Esophagus squamous epithelium (tissue), 5 donors: ENCODE data around the gene SNTB2. TPM values are rescaled to one million over a fixed set of nuclear protein-coding genes. Genes with fewer than 3 reads are reported as not detected.

ENCODE experiments used
- DNase-seq: peaks from one replicate; lab custom pipeline; 2025; lab: John Stamatoyannopoulos, UW
- H3K27ac ChIP-seq, 4 donors: fragments of 200-600 bp; sonication (generic); one replicate each; pipeline ENCODE4 v1.5.1; 2016 to 2019; ENCODE audit warnings: mild to moderate bottlenecking in 1 of 4
- H3K27me3 ChIP-seq, 4 donors: fragments of 200-600 bp; sonication (generic); 1 replicate in 3 of 4; 2 replicates in 1 of 4; pipeline versions ENCODE4 v1.5.1 to v1.6.0; 2017 to 2021; ENCODE audit warnings: antibody characterized with exemption in 1 of 4
- H3K36me3 ChIP-seq, 3 donors: fragments of 200-600 bp; sonication (generic); one replicate each; pipeline ENCODE4 v1.5.1; 2016 to 2019
- H3K4me1 ChIP-seq, 3 donors: fragments of 200-600 bp; sonication (generic); one replicate each; pipeline ENCODE4 v1.5.1; 2017 to 2019
- H3K4me3 ChIP-seq, 4 donors: fragments of 200-600 bp; sonication (generic); 1 replicate in 3 of 4; 2 replicates in 1 of 4; pipeline ENCODE4 v1.5.1; 2016 to 2019; ENCODE audit warnings: mild to moderate bottlenecking in 2 of 4, moderate library complexity in 1 of 4
- H3K9me3 ChIP-seq, 3 donors: fragments of 200-600 bp; sonication (generic); one replicate each; pipeline ENCODE4 v1.5.1; 2016 to 2019
- CTCF ChIP-seq, 6 experiments: fragments of 450-650 bp in 4 of 6; fragments of 200-600 bp in 2 of 6; sonication (generic) in 2 of 6; IDR thresholded peaks; one replicate each; pipeline ENCODE4 v1.5.1; 2016 to 2019; ENCODE audit warnings: antibody characterized with exemption in 6 of 6, mild to moderate bottlenecking in 4 of 6, moderate library complexity in 4 of 6
- POLR2A ChIP-seq, 4 donors: fragments of 450-650 bp; IDR thresholded peaks; one replicate each; pipeline ENCODE4 v1.6.1; 2017; ENCODE audit warnings: antibody characterized with exemption in 4 of 4, mild to moderate bottlenecking in 4 of 4, moderate library complexity in 3 of 4
- WGBS, 2 donors: methylation state at CpG; one replicate each; pipeline ENCODE4 v1.1.5; 2018; 5-methylcytosine and 5-hydroxymethylcytosine counted together
- intact Hi-C: fragments of 100-400 bp; cut with DNase I; formaldehyde crosslinking; loops from one replicate; pipeline ENCODE4 v1.15.0; 2022
- total RNA-seq, 4 donors: library from RNA; depleted of rRNA; stranded (reverse); fragments of >200 nt; gene quantifications; one replicate each; pipeline ENCODE4 v1.1.0, GENCODE V29; 2016
- donor health status: DM: yes; HTN: yes; CAD: no.

The SNTB2 gene
- total RNA-seq, 4 donors from 2014 or later, result 25.5 to 49.6 (median 25.9) TPM

DNA sequence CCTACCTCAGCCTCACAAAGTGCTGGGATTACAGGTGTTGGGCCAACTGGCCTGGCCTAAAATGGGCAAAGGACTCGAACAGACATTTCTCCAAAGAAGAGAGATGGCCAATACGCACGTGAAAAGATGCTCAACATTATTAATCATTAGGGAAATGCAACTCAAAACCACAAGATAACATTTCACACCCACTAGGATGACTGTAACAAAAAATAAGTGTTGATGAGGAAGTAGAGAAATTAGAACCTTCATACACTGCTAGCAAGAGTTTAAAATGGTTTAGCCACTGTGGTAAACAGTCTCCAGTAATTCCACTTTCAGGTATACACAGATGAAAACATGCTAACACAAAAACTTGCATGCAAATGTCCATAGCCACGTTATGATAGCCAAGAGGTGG is 159.0 kb downstream of the SNTB2 start:
- no peak for TF ChIP-seq POLR2A (IDR thresholded peaks at IDR 0.05)
- no peak for TF ChIP-seq CTCF (IDR thresholded peaks at IDR 0.05)
- intact Hi-C loops, result no loop called here
- H3K27me3 ChIP-seq, result no peaks in the 10 kb centered on the region
- 47 to 74% methylated on average over 4 of the region's 4 CpGs for WGBS, 2 donors
- peaks cover under 1 to 11% (median 2%) of the 10 kb centered on the region in 3 donors for H3K4me1 ChIP-seq
- DNase-seq, result no peak
- H3K27ac ChIP-seq, result no peak overlapping the region
- H3K9me3 ChIP-seq, result no peaks in the 10 kb centered on the region
- peaks cover 0 to 64% (median 5%) of the 10 kb centered on the region in 3 donors for H3K36me3 ChIP-seq
- no peak overlapping the region for H3K4me3 ChIP-seq

DNA sequence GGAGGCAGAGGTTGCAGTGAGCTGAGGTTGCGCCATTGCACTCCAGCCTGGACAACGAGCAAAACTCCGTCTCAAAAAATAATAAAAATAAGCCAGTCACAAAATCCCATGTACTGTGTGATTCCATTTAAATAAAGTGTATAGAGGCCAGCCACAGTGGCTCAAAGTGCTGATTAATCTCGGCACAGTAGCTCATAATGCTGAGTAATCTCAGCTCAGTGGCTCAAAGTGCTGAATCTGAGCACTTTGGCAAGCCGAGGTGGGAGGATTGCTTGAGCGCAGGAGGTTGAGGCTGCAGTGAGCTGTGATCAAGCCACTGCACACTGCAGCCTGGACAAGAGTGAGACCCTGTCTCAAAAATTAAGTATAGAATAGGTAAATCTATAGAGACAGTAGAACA is 159.7 kb downstream of the SNTB2 start:
- Histone ChIP-seq H3K36me3 (peaks cover 0 to 65% (median 5%) of the 10 kb centered on the region in 3 donors), H3K4me1 (peaks cover 0 to 4% (median 0%) of the 10 kb centered on the region in 3 donors), H3K27ac (no peak overlapping the region), H3K27me3 (no peaks in the 10 kb centered on the region), H3K9me3 (no peaks in the 10 kb centered on the region), H3K4me3 (no peak overlapping the region)
- intact Hi-C loops, result no loop called here
- WGBS, 2 donors, result 88 to 89% methylated on average over 6 of the region's 6 CpGs
- TF ChIP-seq POLR2A (IDR thresholded peaks at IDR 0.05) (no peak), CTCF (IDR thresholded peaks at IDR 0.05) (no peak)
- DNase-seq, result no peak

DNA sequence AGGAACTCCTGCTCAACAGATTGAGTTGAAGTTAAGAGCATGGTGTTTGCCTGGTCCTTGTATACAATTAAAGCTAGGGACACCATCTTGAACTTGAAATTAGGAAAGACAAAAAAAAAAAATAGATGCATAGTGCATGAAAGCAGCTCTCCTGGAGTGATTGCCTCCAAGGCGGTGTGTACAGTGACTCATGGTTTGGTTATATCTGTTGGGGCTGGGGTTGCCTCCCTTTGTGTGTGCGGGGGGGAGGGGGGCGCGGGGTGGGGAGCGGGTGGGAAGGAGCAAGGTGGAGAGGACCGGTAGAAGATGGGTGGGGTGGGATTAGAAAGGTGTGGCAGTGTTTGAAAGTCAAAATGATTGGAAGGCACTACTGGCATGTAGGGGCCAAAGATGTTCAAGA is 161.3 kb downstream of the SNTB2 start:
- Histone ChIP-seq H3K27me3 (no peaks in the 10 kb centered on the region), H3K36me3 (peaks cover 0 to 64% (median 0%) of the 10 kb centered on the region in 3 donors), H3K4me3 (no peak overlapping the region), H3K4me1 (no peaks in the 10 kb centered on the region), H3K27ac (no peak overlapping the region), H3K9me3 (no peaks in the 10 kb centered on the region)
- intact Hi-C loops, result no loop called here
- no peak for DNase-seq
- no peak for TF ChIP-seq CTCF (IDR thresholded peaks at IDR 0.05)
- no peak for TF ChIP-seq POLR2A (IDR thresholded peaks at IDR 0.05)
- WGBS, 2 donors, result 85 to 88% methylated on average over 3 to 4 of the region's 6 CpGs

GRCh38 chr16:69349536-69349935 is 162.6 kb downstream of the SNTB2 start:
- no peak overlapping the region for H3K27ac ChIP-seq
- peaks cover 0 to 60% (median 0%) of the 10 kb centered on the region in 3 donors for H3K36me3 ChIP-seq
- 90 to 96% methylated on average over 4 to 5 of the region's 10 CpGs for WGBS, 2 donors
- intact Hi-C loops, result no loop called here
- no peak overlapping the region for H3K4me3 ChIP-seq
- TF ChIP-seq CTCF (IDR thresholded peaks at IDR 0.05) (no peak), POLR2A (IDR thresholded peaks at IDR 0.05) (no peak)
- no peaks in the 10 kb centered on the region for H3K9me3 ChIP-seq
- no peak for DNase-seq
- no peaks in the 10 kb centered on the region for H3K4me1 ChIP-seq
- H3K27me3 ChIP-seq, result no peaks in the 10 kb centered on the region

DNA sequence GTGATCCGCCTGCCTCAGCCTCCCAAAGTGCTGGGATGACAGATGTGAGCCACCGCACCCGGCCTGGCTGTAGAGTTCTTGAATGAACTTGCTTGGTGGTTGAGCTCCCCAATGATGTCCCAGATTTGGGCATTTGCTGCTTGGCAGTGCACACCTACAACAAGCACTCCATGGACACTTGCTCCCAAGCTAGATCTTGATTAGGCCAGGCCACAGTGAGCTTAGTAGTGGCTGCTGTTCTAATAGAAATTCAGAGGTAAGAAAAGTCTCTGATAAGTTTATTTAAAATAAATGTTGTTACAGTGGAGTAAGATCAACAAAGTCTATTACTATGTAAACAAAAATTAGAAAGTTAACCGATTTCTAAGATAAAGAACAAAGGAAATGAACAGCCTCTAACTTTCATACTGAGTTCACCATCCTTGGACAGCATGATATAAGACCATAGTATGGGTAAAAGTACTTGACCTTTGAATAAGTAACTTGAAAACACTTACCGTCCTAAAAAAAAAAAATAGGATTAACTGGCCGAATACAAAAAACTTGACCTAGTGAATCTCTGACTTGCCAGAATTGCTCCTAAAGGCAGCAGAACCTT is 163.7 kb downstream of the SNTB2 start:
- TF ChIP-seq CTCF (IDR thresholded peaks at IDR 0.05) (no peak), POLR2A (IDR thresholded peaks at IDR 0.05) (no peak)
- intact Hi-C loops, result no loop called here
- Histone ChIP-seq H3K4me3 (no peak overlapping the region), H3K27me3 (no peaks in the 10 kb centered on the region), H3K9me3 (no peaks in the 10 kb centered on the region), H3K4me1 (no peaks in the 10 kb centered on the region), H3K27ac (no peak overlapping the region), H3K36me3 (peaks cover 0 to 52% (median 3%) of the 10 kb centered on the region in 3 donors)
- WGBS, 2 donors, result 67 to 80% methylated on average over 3 to 6 of the region's 6 CpGs
- no peak for DNase-seq
